Measurements from ENCODE around the gene ARMC5. TPM values are rescaled to one million over a fixed set of nuclear protein-coding genes. Genes with fewer than 3 reads are reported as not detected.

Gene ARMC5
- polyA plus RNA-seq, 1 donor from 2014 or later = 27.6 TPM

DNA sequence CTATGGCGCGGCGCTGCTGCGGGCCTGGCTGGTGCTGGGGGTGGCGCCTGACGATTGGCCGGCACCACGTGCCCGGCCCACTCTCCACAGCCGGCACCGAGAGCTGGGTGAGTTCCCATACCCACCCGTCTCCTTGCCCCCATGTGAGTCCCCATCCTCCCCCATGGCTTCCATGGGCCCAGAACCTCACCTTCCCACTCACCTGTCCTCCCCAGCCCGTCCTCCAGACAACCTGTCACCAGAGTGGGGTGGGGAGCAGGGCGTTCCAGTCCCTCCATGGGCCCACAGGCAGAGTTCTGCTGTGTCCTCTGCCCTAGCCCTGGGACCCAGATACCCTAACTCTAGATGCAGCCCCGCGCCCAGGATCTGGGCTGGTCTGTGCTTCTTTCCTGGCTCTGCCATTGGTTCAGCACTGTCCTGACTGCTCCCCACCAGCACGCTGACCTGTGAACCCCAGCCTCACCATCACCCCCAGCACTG is 5.5 kb downstream of the ARMC5 start:
- Histone ChIP-seq H4K20me1 (ENCODE audit: insufficient read depth) (no peaks in the 10 kb centered on the region), H3K4me3 (ENCODE audit: low read length) (no peak overlapping the region), H2AFZ (ENCODE audit: low read depth, low read length) (no peak overlapping the region), H3K27me3 (ENCODE audit: insufficient read depth, low read depth, low read length) (no peaks in the 10 kb centered on the region), H3K4me2 (ENCODE audit: low read length) (no peak overlapping the region), H3K9me3 (ENCODE audit: low read length) (no peaks in the 10 kb centered on the region), H3K27ac (ENCODE audit: low read length) (no peak overlapping the region), H3F3A (ENCODE audit: insufficient read depth, low read length, poor library complexity, severe bottlenecking) (peaks cover 8% of the 10 kb centered on the region), H3K36me3 (ENCODE audit: insufficient read depth, low read length) (no peaks in the 10 kb centered on the region), H3K9me2 (ENCODE audit: insufficient read depth, low read length) (no peaks in the 10 kb centered on the region), H3K9ac (ENCODE audit: low read length) (no peak overlapping the region), H3K79me2 (replicated peaks; ENCODE audit: insufficient read depth, low read length) (peaks cover 3% of the 10 kb centered on the region)
- TF ChIP-seq POLR2AphosphoS5 (IDR thresholded peaks at IDR 0.05) (no peak), RAD21 (conservative IDR thresholded peaks at IDR 0.05) (no peak), TAF1 (IDR thresholded peaks at IDR 0.05; ENCODE audit: low read depth) (no peak), SMC3 (conservative IDR thresholded peaks at IDR 0.05; ENCODE audit: poor library complexity) (no peak), MXI1 (conservative IDR thresholded peaks at IDR 0.05; ENCODE audit: poor library complexity, severe bottlenecking) (no peak), EP300 (conservative IDR thresholded peaks at IDR 0.05; ENCODE audit: poor library complexity, severe bottlenecking) (no peak), EZH2 (IDR thresholded peaks at IDR 0.05; ENCODE audit: borderline replicate concordance, insufficient read depth, low read length, poor library complexity, severe bottlenecking) (no peak)
- TF ChIP-seq, protein P1, sequence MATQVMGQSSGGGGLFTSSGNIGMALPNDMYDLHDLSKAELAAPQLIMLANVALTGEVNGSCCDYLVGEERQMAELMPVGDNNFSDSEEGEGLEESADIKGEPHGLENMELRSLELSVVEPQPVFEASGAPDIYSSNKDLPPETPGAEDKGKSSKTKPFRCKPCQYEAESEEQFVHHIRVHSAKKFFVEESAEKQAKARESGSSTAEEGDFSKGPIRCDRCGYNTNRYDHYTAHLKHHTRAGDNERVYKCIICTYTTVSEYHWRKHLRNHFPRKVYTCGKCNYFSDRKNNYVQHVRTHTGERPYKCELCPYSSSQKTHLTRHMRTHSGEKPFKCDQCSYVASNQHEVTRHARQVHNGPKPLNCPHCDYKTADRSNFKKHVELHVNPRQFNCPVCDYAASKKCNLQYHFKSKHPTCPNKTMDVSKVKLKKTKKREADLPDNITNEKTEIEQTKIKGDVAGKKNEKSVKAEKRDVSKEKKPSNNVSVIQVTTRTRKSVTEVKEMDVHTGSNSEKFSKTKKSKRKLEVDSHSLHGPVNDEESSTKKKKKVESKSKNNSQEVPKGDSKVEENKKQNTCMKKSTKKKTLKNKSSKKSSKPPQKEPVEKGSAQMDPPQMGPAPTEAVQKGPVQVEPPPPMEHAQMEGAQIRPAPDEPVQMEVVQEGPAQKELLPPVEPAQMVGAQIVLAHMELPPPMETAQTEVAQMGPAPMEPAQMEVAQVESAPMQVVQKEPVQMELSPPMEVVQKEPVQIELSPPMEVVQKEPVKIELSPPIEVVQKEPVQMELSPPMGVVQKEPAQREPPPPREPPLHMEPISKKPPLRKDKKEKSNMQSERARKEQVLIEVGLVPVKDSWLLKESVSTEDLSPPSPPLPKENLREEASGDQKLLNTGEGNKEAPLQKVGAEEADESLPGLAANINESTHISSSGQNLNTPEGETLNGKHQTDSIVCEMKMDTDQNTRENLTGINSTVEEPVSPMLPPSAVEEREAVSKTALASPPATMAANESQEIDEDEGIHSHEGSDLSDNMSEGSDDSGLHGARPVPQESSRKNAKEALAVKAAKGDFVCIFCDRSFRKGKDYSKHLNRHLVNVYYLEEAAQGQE (IDR thresholded peaks at IDR 0.05; ENCODE audit: borderline replicate concordance) = no peak
- TF ChIP-seq, protein P2, sequence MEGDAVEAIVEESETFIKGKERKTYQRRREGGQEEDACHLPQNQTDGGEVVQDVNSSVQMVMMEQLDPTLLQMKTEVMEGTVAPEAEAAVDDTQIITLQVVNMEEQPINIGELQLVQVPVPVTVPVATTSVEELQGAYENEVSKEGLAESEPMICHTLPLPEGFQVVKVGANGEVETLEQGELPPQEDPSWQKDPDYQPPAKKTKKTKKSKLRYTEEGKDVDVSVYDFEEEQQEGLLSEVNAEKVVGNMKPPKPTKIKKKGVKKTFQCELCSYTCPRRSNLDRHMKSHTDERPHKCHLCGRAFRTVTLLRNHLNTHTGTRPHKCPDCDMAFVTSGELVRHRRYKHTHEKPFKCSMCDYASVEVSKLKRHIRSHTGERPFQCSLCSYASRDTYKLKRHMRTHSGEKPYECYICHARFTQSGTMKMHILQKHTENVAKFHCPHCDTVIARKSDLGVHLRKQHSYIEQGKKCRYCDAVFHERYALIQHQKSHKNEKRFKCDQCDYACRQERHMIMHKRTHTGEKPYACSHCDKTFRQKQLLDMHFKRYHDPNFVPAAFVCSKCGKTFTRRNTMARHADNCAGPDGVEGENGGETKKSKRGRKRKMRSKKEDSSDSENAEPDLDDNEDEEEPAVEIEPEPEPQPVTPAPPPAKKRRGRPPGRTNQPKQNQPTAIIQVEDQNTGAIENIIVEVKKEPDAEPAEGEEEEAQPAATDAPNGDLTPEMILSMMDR (IDR thresholded peaks at IDR 0.05; ENCODE audit: poor library complexity, severe bottlenecking) = no peak

DNA sequence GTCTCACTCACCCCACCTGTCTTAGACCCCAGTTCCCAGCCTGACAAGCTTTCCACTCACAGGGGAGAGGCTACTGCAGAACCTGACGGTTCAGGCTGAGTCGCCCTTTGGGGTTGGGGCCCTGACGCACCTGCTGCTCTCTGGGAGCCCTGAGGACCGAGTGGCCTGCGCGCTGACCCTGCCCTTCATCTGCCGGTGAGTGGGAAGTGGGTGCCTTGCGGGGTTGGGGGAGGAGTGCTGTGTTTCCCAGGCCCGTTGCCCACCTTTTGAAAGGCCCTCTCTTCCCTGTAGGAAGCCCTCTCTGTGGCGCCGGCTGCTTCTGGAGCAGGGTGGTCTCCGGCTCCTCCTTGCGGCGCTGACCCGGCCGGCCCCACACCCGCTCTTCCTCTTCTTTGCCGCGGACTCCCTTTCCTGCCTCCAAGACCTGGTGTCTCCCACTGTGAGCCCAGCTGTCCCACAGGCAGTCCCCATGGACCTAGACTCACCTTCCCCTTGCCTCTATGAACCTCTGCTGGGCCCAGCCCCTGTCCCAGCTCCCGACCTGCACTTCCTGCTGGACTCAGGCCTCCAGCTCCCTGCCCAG is 6.6 kb downstream of the ARMC5 start:
- TF ChIP-seq SMC3 (conservative IDR thresholded peaks at IDR 0.05; ENCODE audit: poor library complexity) (no peak), MXI1 (conservative IDR thresholded peaks at IDR 0.05; ENCODE audit: poor library complexity, severe bottlenecking) (no peak)
- TF ChIP-seq, protein P2 (IDR thresholded peaks at IDR 0.05; ENCODE audit: poor library complexity, severe bottlenecking) = no peak
- H3K9ac ChIP-seq (ENCODE audit: low read length) = no peak overlapping the region
- H3K4me3 ChIP-seq (ENCODE audit: low read length) = no peak overlapping the region
- no peak overlapping the region for H3K4me2 ChIP-seq (ENCODE audit: low read length)
- H3K9me3 ChIP-seq (ENCODE audit: low read length) = no peaks in the 10 kb centered on the region
- H4K20me1 ChIP-seq (ENCODE audit: insufficient read depth) = no peaks in the 10 kb centered on the region
- H3K9me2 ChIP-seq (ENCODE audit: insufficient read depth, low read length) = no peaks in the 10 kb centered on the region
- no peak overlapping the region for H2AFZ ChIP-seq (ENCODE audit: low read depth, low read length)
- H3F3A ChIP-seq (ENCODE audit: insufficient read depth, low read length, poor library complexity, severe bottlenecking) = no peaks in the 10 kb centered on the region
- no peaks in the 10 kb centered on the region for H3K36me3 ChIP-seq (ENCODE audit: insufficient read depth, low read length)
- peaks cover 3% of the 10 kb centered on the region for H3K79me2 ChIP-seq (replicated peaks; ENCODE audit: insufficient read depth, low read length)
- no peaks in the 10 kb centered on the region for H3K27me3 ChIP-seq (ENCODE audit: insufficient read depth, low read depth, low read length)
- H3K27ac ChIP-seq (ENCODE audit: low read length) = no peak overlapping the region

Data from neural cell (in vitro differentiated cells).